ENCODE measurements around the gene ALDH3A1.

ALDH3A1 gene

GRCh38 chr17:19726631-19727376, 21.3 kb downstream of the ALDH3A1 start:
- no peak for DNase-seq
- no peaks in the 10 kb centered on the region for H3K27me3 ChIP-seq (replicated peaks in 2 of 5; ENCODE audit: control insufficient read depth in 4 of 5, insufficient read depth in 5 of 5, low read length in 4 of 5)
- peaks cover 0 to 30% (median 18%) of the 10 kb centered on the region in 4 experiments for H3K4me1 ChIP-seq (ENCODE audit: control extremely low read depth in 1 of 4, control insufficient read depth in 4 of 4, insufficient read depth in 4 of 4, low read length in 3 of 4)
- ChIA-PET CTCF (interaction anchor here (2.8 kb wide), 1 partner anchor 17 kb away, joined by 22 read pairs; no protein-coding TSS in a partner anchor), POLR2A (no interaction called here)
- H3K9me3 ChIP-seq (ENCODE audit: control extremely low read depth in 1 of 5, control insufficient read depth in 4 of 5, insufficient read depth in 2 of 5, low read depth in 1 of 5, low read length in 4 of 5): no peaks in the 10 kb centered on the region
- H3K36me3 ChIP-seq (ENCODE audit: control insufficient read depth in 4 of 4, insufficient read depth in 4 of 4, low read length in 3 of 4): no peaks in the 10 kb centered on the region
- no peak overlapping the region for H3K27ac ChIP-seq (ENCODE audit: insufficient read depth in 1 of 2, low read depth in 1 of 2, low read length in 2 of 2, poor library complexity in 1 of 2, severe bottlenecking in 2 of 2)
- H3K4me3 ChIP-seq (ENCODE audit: control insufficient read depth in 1 of 7, extremely low read depth in 1 of 7, insufficient read depth in 4 of 7, low read depth in 2 of 7, low read length in 6 of 7): no peak overlapping the region
- 100% methylated on average over 2 of the region's 7 CpGs for WGBS (ENCODE audit: insufficient coverage)

- ChIA-PET POLR2A (no interaction called here), CTCF (no interaction called here)
- H3K27me3 ChIP-seq (replicated peaks in 2 of 5; ENCODE audit: control insufficient read depth in 4 of 5, insufficient read depth in 5 of 5, low read length in 4 of 5): no peaks in the 10 kb centered on the region
- no peaks in the 10 kb centered on the region for H3K9me3 ChIP-seq (ENCODE audit: control extremely low read depth in 1 of 5, control insufficient read depth in 4 of 5, insufficient read depth in 2 of 5, low read depth in 1 of 5, low read length in 4 of 5)
- WGBS (ENCODE audit: insufficient coverage): 100% methylated on average over 2 of the region's 5 CpGs
- H3K36me3 ChIP-seq (ENCODE audit: control insufficient read depth in 4 of 4, insufficient read depth in 4 of 4, low read length in 3 of 4): no peaks in the 10 kb centered on the region
- DNase-seq: peak in 1 of 3 donors; percentile 17
- H3K27ac ChIP-seq (ENCODE audit: insufficient read depth in 1 of 2, low read depth in 1 of 2, low read length in 2 of 2, poor library complexity in 1 of 2, severe bottlenecking in 2 of 2): no peak overlapping the region
- no peak overlapping the region for H3K4me3 ChIP-seq (ENCODE audit: control insufficient read depth in 1 of 7, extremely low read depth in 1 of 7, insufficient read depth in 4 of 7, low read depth in 2 of 7, low read length in 6 of 7)
- peaks cover 0 to 34% (median 23%) of the 10 kb centered on the region in 4 experiments for H3K4me1 ChIP-seq (ENCODE audit: control extremely low read depth in 1 of 4, control insufficient read depth in 4 of 4, insufficient read depth in 4 of 4, low read length in 3 of 4)
Measured at GRCh38 chr17:19725486-19725885, 22.6 kb downstream of the ALDH3A1 start.

GRCh38 chr17:19724501-19725420, 23.3 kb downstream of the ALDH3A1 start:
- ChIA-PET CTCF (no interaction called here), POLR2A (no interaction called here)
- peaks cover 0 to 39% (median 25%) of the 10 kb centered on the region in 4 experiments for H3K4me1 ChIP-seq (ENCODE audit: control extremely low read depth in 1 of 4, control insufficient read depth in 4 of 4, insufficient read depth in 4 of 4, low read length in 3 of 4)
- WGBS (ENCODE audit: insufficient coverage): 23% methylated on average over 46 of the region's 55 CpGs
- no peaks in the 10 kb centered on the region for H3K9me3 ChIP-seq (ENCODE audit: control extremely low read depth in 1 of 5, control insufficient read depth in 4 of 5, insufficient read depth in 2 of 5, low read depth in 1 of 5, low read length in 4 of 5)
- H3K27me3 ChIP-seq (replicated peaks in 2 of 5; ENCODE audit: control insufficient read depth in 4 of 5, insufficient read depth in 5 of 5, low read length in 4 of 5): no peaks in the 10 kb centered on the region
- peak overlapping the region in 4 of 7 experiments; percentile 15 to 62 (median 50) for H3K4me3 ChIP-seq (ENCODE audit: control insufficient read depth in 1 of 7, extremely low read depth in 1 of 7, insufficient read depth in 4 of 7, low read depth in 2 of 7, low read length in 6 of 7)
- no peaks in the 10 kb centered on the region for H3K36me3 ChIP-seq (ENCODE audit: control insufficient read depth in 4 of 4, insufficient read depth in 4 of 4, low read length in 3 of 4)
- peak; percentile 67 to 93 (median 86) for DNase-seq
- no peak overlapping the region for H3K27ac ChIP-seq (ENCODE audit: insufficient read depth in 1 of 2, low read depth in 1 of 2, low read length in 2 of 2, poor library complexity in 1 of 2, severe bottlenecking in 2 of 2)

GRCh38 chr17:19723964-19724363, 24.1 kb downstream of the ALDH3A1 start:
- ChIA-PET POLR2A (no interaction called here), CTCF (no interaction called here)
- 88% methylated on average over 1 of the region's 1 CpG for WGBS (ENCODE audit: insufficient coverage)
- Histone ChIP-seq H3K4me3 (ENCODE audit: control insufficient read depth in 1 of 7, extremely low read depth in 1 of 7, insufficient read depth in 4 of 7, low read depth in 2 of 7, low read length in 6 of 7) (peak overlapping the region in 2 of 7 experiments; percentile 51 to 62), H3K27me3 (replicated peaks in 2 of 5; ENCODE audit: control insufficient read depth in 4 of 5, insufficient read depth in 5 of 5, low read length in 4 of 5) (no peaks in the 10 kb centered on the region), H3K4me1 (ENCODE audit: control extremely low read depth in 1 of 4, control insufficient read depth in 4 of 4, insufficient read depth in 4 of 4, low read length in 3 of 4) (peaks cover 0 to 39% (median 25%) of the 10 kb centered on the region in 4 experiments), H3K9me3 (ENCODE audit: control extremely low read depth in 1 of 5, control insufficient read depth in 4 of 5, insufficient read depth in 2 of 5, low read depth in 1 of 5, low read length in 4 of 5) (no peaks in the 10 kb centered on the region), H3K36me3 (ENCODE audit: control insufficient read depth in 4 of 4, insufficient read depth in 4 of 4, low read length in 3 of 4) (no peaks in the 10 kb centered on the region), H3K27ac (ENCODE audit: insufficient read depth in 1 of 2, low read depth in 1 of 2, low read length in 2 of 2, poor library complexity in 1 of 2, severe bottlenecking in 2 of 2) (no peak overlapping the region)
- DNase-seq: no peak

GRCh38 chr17:19720631-19721426, 27.3 kb downstream of the ALDH3A1 start:
- 69% methylated on average over 6 of the region's 9 CpGs for WGBS (ENCODE audit: insufficient coverage)
- no peak for DNase-seq
- Histone ChIP-seq H3K4me3 (ENCODE audit: control insufficient read depth in 1 of 7, extremely low read depth in 1 of 7, insufficient read depth in 4 of 7, low read depth in 2 of 7, low read length in 6 of 7) (no peak overlapping the region), H3K9me3 (ENCODE audit: control extremely low read depth in 1 of 5, control insufficient read depth in 4 of 5, insufficient read depth in 2 of 5, low read depth in 1 of 5, low read length in 4 of 5) (no peaks in the 10 kb centered on the region), H3K27me3 (replicated peaks in 2 of 5; ENCODE audit: control insufficient read depth in 4 of 5, insufficient read depth in 5 of 5, low read length in 4 of 5) (no peaks in the 10 kb centered on the region), H3K36me3 (ENCODE audit: control insufficient read depth in 4 of 4, insufficient read depth in 4 of 4, low read length in 3 of 4) (no peaks in the 10 kb centered on the region), H3K4me1 (ENCODE audit: control extremely low read depth in 1 of 4, control insufficient read depth in 4 of 4, insufficient read depth in 4 of 4, low read length in 3 of 4) (peaks cover 0 to 25% (median 17%) of the 10 kb centered on the region in 4 experiments), H3K27ac (ENCODE audit: insufficient read depth in 1 of 2, low read depth in 1 of 2, low read length in 2 of 2, poor library complexity in 1 of 2, severe bottlenecking in 2 of 2) (no peak overlapping the region)
- POLR2A ChIA-PET: no interaction called here
- CTCF ChIA-PET: interaction anchor here (0.8 to 2.3 kb wide), 2 partner anchors 42 to 207 kb away, joined by 3 to 7 read pairs; no protein-coding TSS in a partner anchor

GRCh38 chr17:19720210-19720475, 28.0 kb downstream of the ALDH3A1 start:
- H3K27ac ChIP-seq (ENCODE audit: insufficient read depth in 1 of 2, low read depth in 1 of 2, low read length in 2 of 2, poor library complexity in 1 of 2, severe bottlenecking in 2 of 2): no peak overlapping the region
- ChIA-PET CTCF (interaction anchor here (0.8 to 2.3 kb wide), 3 partner anchors 8 to 207 kb away, joined by 3 to 7 read pairs (median 6); no protein-coding TSS in a partner anchor), POLR2A (no interaction called here)
- no peaks in the 10 kb centered on the region for H3K9me3 ChIP-seq (ENCODE audit: control extremely low read depth in 1 of 5, control insufficient read depth in 4 of 5, insufficient read depth in 2 of 5, low read depth in 1 of 5, low read length in 4 of 5)
- DNase-seq: no peak
- WGBS (ENCODE audit: insufficient coverage): 93% methylated on average over 4 of the region's 5 CpGs
- H3K4me3 ChIP-seq (ENCODE audit: control insufficient read depth in 1 of 7, extremely low read depth in 1 of 7, insufficient read depth in 4 of 7, low read depth in 2 of 7, low read length in 6 of 7): no peak overlapping the region
- H3K36me3 ChIP-seq (ENCODE audit: control insufficient read depth in 4 of 4, insufficient read depth in 4 of 4, low read length in 3 of 4): no peaks in the 10 kb centered on the region
- H3K4me1 ChIP-seq (ENCODE audit: control extremely low read depth in 1 of 4, control insufficient read depth in 4 of 4, insufficient read depth in 4 of 4, low read length in 3 of 4): peaks cover 0 to 24% (median 17%) of the 10 kb centered on the region in 4 experiments
- no peaks in the 10 kb centered on the region for H3K27me3 ChIP-seq (replicated peaks in 2 of 5; ENCODE audit: control insufficient read depth in 4 of 5, insufficient read depth in 5 of 5, low read length in 4 of 5)
